ENCODE results near the gene PTK6.
"Not testable (repeated sequence)": the region's sequence is repeated elsewhere in the genome, so short reads cannot be mapped to it uniquely, and the experiment has no call there.

Gene PTK6

GRCh38 chr20:63536997-63537524 is at the start of gene PTK6:
TSS of gene PTK6 (minus strand) at chr20:63537376. CDS start at chr20:63537314, 62 bp downstream.
- DNase-seq: no peak

DNA sequence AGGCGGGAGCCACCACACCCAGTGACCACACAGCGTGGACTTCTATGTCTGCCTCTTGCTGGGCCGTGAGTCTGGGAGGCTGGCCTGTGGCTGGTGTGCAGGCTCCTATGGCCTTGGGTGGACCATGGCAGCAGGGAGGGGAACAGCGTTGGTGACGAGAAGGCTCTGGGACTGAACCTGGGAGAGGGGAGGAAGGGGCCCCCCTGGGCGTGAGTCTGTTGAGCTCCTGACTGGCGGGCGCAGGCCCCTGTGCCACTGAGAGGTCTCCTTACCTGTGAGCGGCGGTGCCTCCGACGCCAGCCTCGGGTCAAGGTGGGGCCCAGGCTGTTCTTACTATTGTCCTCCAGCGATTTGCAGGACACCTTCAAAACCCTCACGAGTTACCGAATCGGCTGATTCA is 49.6 kb upstream of the PTK6 start:
- DNase-seq: no peak

- DNase-seq: no peak
These were observed 48.7 kb upstream of the PTK6 start for GRCh38 chr20:63585616-63586565.

DNA sequence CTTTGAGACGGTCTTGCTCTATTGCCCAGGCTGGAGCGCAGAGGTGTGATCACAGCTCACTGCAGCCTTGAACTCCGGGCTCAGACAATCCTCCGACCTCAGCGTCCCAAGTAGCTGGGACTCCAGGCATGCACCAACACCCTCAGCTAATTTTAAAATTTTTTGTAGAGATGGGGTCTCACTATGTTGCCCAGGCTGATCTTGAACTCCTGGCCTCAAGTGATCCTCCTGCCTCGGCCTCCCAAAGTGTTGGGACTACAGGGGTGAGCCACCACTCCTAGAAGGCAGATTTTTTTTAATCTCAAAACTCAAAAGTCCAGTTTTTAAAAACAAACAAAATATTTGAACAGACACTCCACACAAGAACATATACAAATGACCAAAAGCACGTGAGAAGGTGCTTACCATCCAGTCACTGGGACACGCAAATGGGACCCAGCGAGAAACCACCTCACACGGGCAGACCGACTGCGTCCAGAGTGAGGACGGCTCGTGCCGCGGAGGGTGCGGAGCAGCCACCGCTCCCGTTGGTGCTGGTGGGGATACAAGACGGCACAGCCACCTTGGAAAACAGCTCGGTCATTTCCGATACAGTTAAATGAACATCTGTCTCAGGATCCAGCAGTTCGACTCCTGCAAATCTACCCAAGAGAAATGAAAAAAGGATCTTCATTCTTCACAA is 45.3 kb upstream of the PTK6 start:
- no peak for DNase-seq

GRCh38 chr20:63580796-63581461 is 43.8 kb upstream of the PTK6 start:
- DNase-seq: peak; percentile 27

GRCh38 chr20:63579017-63579694 is 42.0 kb upstream of the PTK6 start:
- no peak for DNase-seq

GRCh38 chr20:63578224-63579016 is 41.2 kb upstream of the PTK6 start:
- DNase-seq: no peak

GRCh38 chr20:63577317-63577894 is 40.2 kb upstream of the PTK6 start:
- peak; percentile 81 for DNase-seq

DNA sequence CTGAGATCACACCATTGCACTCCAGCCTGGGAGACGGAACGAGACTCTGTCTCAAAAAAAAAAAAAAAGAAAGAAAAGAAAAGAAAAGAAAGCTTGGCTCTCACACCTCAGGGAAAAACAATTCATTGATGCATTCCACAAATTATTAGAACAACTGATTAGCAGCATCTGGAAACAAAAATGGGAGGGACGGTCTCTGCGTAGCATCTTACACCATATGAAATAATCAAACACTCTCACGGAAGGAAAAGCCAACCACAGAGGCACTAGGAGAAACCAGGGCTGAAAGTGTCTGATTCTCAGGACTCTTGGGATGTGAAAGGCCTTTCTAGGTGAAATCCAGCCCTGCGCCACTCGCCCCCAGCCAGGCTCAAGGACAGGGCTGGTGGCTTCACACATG is 39.1 kb upstream of the PTK6 start:
- DNase-seq: no peak

DNA sequence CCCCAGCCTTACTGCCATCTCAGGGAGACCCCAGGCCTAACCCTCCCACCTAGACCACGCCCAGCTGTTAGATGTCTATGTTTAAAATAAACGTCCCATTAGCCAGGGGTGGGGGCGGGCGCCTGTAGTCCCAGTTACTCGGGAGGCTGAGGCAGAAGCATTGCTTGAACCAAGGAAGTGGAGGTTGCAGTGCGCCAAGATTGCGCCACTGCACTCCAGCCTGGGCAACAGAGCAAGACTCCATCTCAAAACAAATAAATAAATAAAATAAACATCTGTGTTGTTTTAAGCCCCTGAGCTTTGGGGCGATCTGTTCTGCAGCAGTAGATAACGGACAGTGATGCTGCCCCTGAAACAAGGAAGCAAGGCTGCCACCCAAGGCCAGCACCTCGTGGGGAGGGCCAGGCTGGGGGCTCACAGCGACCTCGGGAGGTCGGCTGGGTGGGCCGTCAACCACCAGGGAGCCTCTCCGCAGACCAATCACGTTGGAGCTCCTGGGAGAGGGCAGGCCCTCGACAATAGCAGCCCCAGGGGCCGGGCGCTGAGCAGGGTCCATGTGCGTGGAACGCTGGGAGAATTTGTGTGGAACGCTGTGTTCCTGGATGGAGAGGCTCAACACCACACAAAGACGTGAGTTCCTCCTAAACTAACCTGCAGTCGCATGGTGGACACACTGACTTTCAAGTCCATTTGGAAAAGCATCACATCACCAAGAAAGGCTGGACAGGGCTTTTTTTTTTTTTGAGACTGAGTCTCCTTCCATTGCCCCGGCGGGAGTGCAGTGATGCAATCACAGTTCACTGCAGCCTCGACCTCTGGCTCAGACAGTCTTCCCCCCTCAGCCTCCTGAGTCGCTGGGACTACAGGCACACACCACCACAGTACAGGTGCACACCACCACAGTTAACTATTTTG is 37.9 kb upstream of the PTK6 start:
- DNase-seq: no peak

- DNase-seq: peak; percentile 14
These were observed 37.1 kb upstream of the PTK6 start, which contains the start of gene HELZ2 for GRCh38 chr20:63574156-63574828. TSS of gene HELZ2 (minus strand) at chr20:63574239. CDS start at chr20:63572385, 1,854 bp downstream.

DNA sequence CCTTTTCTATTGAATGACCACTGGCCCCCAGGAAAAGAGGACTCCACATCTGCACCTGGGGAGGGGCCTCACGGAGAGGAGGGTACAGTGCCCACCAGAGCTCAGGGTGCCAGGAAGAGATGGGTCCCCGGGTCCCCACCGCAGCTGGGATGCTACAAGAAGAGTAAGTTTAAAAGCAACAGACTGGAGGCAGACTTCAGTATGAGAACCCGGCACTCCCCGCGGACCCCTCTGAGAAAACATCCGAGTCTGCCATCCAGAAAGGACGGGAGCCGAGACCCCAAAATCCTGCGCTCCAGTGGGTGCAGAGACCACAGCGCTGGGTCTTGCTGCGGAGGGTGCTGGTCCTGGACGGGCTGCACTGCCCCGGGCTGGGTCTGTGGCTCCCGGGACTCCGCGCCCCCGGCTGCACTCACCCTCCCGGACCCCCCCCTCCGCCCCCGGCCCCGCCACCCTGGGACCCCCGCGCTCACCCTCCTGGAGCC is 36.5 kb upstream of the PTK6 start:
- no peak for DNase-seq

DNA sequence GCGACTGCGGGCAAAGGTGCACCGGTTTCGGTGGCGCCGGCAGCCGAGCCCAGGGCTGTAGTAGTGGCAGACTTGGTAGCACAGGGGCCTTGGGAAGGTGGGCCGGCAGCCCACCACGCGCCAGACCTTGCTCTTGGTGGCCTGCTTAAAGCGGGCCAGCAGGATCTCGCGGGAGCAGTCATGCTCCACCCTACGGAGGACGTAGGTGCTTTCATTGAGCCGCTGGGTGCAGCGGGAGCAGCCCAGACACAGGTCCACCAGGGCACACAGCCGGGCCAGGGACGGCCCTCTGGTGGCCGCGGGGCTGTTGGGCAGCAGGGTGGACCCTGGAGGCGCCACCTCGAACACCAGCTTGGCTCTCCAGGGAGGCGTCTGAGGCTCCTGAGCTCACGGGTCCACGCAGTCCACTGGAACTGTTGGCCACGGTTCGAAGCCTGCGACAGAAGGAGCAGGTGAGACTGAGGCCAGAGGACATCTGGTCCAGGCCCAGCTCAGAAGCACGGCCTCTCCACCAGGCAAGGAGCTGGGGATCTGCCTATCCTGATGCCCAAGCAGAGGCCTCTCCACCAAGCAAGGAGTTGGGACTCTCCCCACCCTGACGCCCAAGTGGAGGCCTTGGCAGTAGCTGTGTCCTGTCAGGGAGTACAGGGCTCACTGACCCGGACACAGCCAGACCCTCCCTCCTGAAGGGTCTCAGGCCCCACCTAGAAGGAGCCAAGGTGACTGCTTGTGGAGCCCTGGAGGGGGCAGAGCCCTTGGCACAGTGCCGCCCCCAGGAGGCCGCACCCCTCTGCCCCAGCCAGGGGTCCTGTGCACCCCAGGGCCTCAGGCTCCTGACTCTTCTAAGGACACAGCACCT is 35.8 kb upstream of the PTK6 start:
- DNase-seq: no peak

DNA sequence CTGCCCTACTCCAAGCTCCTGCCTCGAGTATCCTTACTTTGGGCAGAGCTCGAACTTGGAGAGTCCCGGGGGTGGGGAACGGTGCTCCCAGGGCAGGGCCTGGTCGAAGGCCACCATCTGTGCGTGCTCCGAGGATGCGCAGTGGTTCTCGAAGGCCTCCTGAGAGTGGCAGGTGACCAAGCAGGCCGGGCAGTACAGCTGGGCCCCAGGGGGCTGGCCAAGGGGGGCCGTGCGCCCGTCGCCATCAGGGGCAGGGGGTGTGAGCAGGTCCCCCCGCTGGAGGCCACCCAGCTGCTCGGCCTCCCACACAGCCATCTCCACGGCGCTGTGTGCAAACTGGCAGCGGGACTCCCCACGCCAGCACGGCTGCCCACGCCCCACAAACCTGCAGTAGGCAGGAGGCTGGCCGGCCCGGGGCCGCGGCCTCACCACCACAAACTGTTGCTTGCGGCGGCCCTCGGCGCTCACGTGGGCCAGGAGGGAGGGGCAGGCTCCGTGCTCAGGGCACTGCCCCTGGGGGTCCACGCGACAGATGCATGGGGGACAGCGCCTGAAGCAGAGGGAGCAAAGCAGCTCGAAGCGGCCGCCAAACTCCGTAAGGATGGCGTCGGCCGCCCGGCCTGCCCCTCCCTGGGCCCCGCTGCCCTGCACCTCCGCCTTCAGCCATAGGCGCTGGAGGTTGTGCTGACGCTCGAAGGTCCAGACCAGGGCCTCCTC is 35.1 kb upstream of the PTK6 start:
- DNase-seq: no peak

DNA sequence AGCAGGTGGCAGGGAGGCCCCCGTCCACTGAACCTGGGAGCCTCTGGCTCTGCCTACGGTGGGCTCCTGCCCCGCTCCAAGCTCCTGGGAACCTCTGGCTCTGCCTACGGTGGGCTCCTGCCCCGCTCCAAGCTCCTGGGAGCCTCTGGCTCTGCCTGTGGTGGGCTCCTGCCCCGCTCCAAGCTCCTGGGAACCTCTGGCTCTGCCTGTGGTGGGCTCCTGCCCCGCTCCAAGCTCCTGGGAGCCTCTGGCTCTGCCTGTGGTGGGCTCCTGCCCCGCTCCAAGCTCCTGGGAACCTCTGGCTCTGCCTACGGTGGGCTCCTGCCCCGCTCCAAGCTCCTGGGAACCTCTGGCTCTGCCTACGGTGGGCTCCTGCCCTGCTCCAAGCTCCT is 33.9 kb upstream of the PTK6 start:
- not testable (repeated sequence) for DNase-seq

DNA sequence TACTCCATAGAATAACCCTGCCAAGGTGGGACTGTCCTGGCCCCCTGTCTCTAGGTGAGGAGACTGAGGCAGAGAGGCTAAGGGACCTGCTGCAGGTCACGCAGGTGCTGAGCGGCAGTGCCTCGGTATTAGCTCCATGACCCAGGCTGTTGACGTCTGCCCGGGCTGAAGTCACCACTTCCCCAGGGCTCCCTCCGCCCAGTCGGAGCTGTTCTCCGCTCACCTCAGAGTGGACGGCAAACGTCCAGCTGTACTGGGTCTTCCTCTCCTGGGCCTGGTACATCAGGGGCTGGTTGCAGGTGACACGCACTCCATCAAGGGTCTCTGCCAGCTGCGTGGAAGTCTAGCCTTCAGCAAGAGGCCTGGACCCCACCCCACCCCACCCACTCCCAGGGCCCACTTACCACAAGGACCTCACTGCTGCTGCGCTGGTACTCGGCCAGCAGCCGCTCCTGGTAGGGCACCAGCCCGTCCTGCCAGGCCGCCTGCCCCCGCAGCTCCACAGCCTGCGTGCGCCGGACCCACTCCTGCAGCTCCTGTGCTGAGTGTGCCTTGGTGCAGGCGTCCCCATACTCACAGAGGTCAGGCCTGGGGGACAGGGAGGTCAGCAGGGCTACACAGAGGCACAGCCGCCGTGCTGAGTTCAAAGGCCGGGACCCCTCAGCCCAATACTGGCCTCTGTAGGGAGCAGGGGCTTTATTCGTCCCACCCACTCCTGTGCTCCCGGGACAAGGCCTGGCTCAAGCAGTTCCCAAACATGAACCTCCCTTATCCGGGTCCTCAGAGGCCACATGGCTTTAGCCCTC is 33.3 kb upstream of the PTK6 start:
- DNase-seq: no peak

Data from NCI-H1092 treated with DMSO at 0.1 percent for 48 hours (cell line).